ENCODE measurements around the gene POLR3B.
A peak's percentile ranks its signal among the peaks of the same experiment; 100 is the strongest.

Gene POLR3B

DNA sequence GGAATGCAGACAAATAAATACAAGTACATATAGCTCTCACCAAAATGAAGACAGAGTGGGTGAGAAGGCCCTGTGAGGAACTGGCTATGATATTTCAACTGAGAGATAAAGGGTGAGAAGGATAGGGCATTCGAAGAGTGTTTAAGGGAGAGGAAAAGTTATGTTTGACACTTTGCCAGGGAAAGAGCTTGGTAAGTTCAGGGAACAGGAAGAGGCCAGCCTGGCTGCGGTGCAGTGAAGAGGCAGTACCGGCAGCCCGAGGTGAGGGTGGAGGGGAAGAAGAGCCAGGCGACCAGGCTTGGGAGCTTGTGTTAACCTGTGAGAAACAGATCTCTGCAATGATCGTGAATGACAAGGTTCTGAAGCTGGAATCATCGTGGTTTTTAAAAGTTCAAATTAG, 140.5 kb downstream of the POLR3B start:
- TF ChIP-seq GABPA (IDR thresholded peaks at IDR 0.05; ENCODE audit: low read depth): no peak
- TF ChIP-seq POLR2AphosphoS5 (IDR thresholded peaks at IDR 0.05; ENCODE audit: low read depth): no peak
- TF ChIP-seq, protein P1, sequence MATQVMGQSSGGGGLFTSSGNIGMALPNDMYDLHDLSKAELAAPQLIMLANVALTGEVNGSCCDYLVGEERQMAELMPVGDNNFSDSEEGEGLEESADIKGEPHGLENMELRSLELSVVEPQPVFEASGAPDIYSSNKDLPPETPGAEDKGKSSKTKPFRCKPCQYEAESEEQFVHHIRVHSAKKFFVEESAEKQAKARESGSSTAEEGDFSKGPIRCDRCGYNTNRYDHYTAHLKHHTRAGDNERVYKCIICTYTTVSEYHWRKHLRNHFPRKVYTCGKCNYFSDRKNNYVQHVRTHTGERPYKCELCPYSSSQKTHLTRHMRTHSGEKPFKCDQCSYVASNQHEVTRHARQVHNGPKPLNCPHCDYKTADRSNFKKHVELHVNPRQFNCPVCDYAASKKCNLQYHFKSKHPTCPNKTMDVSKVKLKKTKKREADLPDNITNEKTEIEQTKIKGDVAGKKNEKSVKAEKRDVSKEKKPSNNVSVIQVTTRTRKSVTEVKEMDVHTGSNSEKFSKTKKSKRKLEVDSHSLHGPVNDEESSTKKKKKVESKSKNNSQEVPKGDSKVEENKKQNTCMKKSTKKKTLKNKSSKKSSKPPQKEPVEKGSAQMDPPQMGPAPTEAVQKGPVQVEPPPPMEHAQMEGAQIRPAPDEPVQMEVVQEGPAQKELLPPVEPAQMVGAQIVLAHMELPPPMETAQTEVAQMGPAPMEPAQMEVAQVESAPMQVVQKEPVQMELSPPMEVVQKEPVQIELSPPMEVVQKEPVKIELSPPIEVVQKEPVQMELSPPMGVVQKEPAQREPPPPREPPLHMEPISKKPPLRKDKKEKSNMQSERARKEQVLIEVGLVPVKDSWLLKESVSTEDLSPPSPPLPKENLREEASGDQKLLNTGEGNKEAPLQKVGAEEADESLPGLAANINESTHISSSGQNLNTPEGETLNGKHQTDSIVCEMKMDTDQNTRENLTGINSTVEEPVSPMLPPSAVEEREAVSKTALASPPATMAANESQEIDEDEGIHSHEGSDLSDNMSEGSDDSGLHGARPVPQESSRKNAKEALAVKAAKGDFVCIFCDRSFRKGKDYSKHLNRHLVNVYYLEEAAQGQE (IDR thresholded peaks at IDR 0.05; ENCODE audit: insufficient replicate concordance, low read depth): no peak
- TF ChIP-seq SPI1 (IDR thresholded peaks at IDR 0.05; ENCODE audit: borderline replicate concordance, low read depth): no peak
- TF ChIP-seq, protein P2, sequence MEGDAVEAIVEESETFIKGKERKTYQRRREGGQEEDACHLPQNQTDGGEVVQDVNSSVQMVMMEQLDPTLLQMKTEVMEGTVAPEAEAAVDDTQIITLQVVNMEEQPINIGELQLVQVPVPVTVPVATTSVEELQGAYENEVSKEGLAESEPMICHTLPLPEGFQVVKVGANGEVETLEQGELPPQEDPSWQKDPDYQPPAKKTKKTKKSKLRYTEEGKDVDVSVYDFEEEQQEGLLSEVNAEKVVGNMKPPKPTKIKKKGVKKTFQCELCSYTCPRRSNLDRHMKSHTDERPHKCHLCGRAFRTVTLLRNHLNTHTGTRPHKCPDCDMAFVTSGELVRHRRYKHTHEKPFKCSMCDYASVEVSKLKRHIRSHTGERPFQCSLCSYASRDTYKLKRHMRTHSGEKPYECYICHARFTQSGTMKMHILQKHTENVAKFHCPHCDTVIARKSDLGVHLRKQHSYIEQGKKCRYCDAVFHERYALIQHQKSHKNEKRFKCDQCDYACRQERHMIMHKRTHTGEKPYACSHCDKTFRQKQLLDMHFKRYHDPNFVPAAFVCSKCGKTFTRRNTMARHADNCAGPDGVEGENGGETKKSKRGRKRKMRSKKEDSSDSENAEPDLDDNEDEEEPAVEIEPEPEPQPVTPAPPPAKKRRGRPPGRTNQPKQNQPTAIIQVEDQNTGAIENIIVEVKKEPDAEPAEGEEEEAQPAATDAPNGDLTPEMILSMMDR (IDR thresholded peaks at IDR 0.05; ENCODE audit: insufficient read depth, low read length): no peak
- peak in 1 of 2 experiments; percentile 10 for DNase-seq (ENCODE audit: low read depth in 1 of 2, low spot score in 1 of 2)
- Histone ChIP-seq H3K27me3 (ENCODE audit: insufficient read depth, poor library complexity, severe bottlenecking) (no peaks in the 10 kb centered on the region), H3K4me3 (replicated peaks; ENCODE audit: insufficient read depth, low read length) (no peak overlapping the region), H3K27ac (replicated peaks) (no peak overlapping the region)

DNA sequence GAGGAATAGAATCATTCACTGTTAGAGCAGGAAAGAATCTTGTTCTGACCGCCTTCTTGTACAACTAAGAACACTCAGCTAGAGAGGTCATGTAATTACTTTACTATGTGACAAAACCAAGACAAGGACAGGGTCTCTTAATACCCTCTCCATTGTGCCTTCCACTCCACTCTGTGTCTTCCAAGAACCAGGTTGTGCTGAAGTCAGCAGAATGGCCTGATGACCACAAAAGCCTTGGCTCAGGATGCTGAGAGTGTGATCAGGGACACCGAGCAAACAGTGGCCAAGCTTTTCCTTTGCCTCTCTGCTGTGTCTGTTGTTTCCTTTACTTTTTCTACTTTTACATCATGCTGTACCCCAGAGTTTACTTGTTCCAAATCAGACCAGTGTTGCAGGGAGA, 142.1 kb downstream of the POLR3B start:
- DNase-seq (ENCODE audit: low read depth in 1 of 2, low spot score in 1 of 2): no peak
- TF ChIP-seq SPI1 (IDR thresholded peaks at IDR 0.05; ENCODE audit: borderline replicate concordance, low read depth) (no peak), POLR2AphosphoS5 (IDR thresholded peaks at IDR 0.05; ENCODE audit: low read depth) (no peak), GABPA (IDR thresholded peaks at IDR 0.05; ENCODE audit: low read depth) (no peak)
- TF ChIP-seq, protein P2 (IDR thresholded peaks at IDR 0.05; ENCODE audit: insufficient read depth, low read length): no peak
- TF ChIP-seq, protein P1 (IDR thresholded peaks at IDR 0.05; ENCODE audit: insufficient replicate concordance, low read depth): no peak
- Histone ChIP-seq H3K4me3 (replicated peaks; ENCODE audit: insufficient read depth, low read length) (no peak overlapping the region), H3K27me3 (ENCODE audit: insufficient read depth, poor library complexity, severe bottlenecking) (no peaks in the 10 kb centered on the region), H3K27ac (replicated peaks) (no peak overlapping the region)

DNA sequence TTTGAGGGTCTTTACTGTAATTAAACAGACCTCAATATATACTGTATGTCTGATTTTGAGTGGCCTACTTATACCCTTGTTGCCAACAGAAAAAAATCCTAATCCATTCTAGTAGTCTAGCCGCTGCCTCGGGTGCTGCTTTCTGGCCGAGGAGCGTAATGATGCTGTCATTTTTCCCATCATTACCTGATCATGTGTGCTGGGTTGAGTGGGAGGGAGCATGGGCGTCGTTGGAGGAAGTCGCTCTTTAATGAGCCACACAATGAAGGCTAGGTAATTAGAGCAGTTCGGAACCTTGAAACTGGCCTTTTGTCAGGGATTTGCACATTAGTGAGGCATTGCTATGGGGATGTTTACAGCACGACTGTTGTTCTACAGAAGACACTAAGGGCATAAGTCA, 149.1 kb downstream of the POLR3B start:
- no peak overlapping the region for H3K4me3 ChIP-seq (replicated peaks; ENCODE audit: insufficient read depth, low read length)
- H3K27ac ChIP-seq (replicated peaks): no peak overlapping the region
- H3K27me3 ChIP-seq (ENCODE audit: insufficient read depth, poor library complexity, severe bottlenecking): no peaks in the 10 kb centered on the region
- no peak for DNase-seq (ENCODE audit: low read depth in 1 of 2, low spot score in 1 of 2)
- TF ChIP-seq, protein P1 (IDR thresholded peaks at IDR 0.05; ENCODE audit: insufficient replicate concordance, low read depth): no peak
- TF ChIP-seq POLR2AphosphoS5 (IDR thresholded peaks at IDR 0.05; ENCODE audit: low read depth): no peak
- TF ChIP-seq, protein P2 (IDR thresholded peaks at IDR 0.05; ENCODE audit: insufficient read depth, low read length): no peak
- TF ChIP-seq GABPA (IDR thresholded peaks at IDR 0.05; ENCODE audit: low read depth): no peak
- TF ChIP-seq SPI1 (IDR thresholded peaks at IDR 0.05; ENCODE audit: borderline replicate concordance, low read depth): no peak
